ENCODE measurements around the gene LEMD3.

DNA sequence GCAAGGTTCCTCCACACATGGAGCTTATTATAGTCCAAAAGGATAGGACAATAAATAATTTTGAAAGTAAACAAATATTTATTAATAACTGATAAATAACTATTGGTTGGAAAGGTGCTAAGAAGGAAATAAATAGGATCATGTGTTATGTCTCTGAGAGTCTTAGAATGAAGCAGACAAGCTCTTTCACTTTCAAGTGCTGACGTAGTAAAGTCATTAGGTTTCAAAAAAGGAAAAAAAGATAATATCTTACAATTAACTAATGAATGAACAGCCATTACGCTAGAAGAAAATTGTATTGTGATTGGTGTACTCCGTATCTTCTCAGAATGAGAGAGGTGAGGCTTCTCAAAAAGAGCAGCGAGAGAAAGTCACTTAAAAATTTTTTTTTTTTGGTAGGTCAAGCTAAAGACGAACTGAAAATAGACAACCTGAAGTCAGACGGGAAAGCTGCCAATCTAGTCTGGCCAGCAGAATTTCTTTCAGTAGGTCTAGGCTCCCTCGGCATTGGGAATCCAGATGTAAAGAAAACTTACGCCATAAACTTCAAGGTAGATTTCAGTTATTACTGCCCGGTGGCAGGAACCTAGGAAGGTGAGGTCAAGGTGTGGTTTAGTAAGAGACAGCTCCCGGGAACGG lies 583 bp upstream of the LEMD3 start:
- TF ChIP-seq, protein P1, sequence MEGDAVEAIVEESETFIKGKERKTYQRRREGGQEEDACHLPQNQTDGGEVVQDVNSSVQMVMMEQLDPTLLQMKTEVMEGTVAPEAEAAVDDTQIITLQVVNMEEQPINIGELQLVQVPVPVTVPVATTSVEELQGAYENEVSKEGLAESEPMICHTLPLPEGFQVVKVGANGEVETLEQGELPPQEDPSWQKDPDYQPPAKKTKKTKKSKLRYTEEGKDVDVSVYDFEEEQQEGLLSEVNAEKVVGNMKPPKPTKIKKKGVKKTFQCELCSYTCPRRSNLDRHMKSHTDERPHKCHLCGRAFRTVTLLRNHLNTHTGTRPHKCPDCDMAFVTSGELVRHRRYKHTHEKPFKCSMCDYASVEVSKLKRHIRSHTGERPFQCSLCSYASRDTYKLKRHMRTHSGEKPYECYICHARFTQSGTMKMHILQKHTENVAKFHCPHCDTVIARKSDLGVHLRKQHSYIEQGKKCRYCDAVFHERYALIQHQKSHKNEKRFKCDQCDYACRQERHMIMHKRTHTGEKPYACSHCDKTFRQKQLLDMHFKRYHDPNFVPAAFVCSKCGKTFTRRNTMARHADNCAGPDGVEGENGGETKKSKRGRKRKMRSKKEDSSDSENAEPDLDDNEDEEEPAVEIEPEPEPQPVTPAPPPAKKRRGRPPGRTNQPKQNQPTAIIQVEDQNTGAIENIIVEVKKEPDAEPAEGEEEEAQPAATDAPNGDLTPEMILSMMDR (IDR thresholded peaks at IDR 0.05), result no peak
- TF ChIP-seq, protein P2, sequence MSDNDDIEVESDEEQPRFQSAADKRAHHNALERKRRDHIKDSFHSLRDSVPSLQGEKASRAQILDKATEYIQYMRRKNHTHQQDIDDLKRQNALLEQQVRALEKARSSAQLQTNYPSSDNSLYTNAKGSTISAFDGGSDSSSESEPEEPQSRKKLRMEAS (IDR thresholded peaks at IDR 0.05; ENCODE audit: low read depth), result no peak
- TF ChIP-seq, protein P3, sequence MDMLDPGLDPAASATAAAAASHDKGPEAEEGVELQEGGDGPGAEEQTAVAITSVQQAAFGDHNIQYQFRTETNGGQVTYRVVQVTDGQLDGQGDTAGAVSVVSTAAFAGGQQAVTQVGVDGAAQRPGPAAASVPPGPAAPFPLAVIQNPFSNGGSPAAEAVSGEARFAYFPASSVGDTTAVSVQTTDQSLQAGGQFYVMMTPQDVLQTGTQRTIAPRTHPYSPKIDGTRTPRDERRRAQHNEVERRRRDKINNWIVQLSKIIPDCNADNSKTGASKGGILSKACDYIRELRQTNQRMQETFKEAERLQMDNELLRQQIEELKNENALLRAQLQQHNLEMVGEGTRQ (IDR thresholded peaks at IDR 0.05; ENCODE audit: borderline replicate concordance, low read depth, low read length), result no peak
- TF ChIP-seq SIN3A (IDR thresholded peaks at IDR 0.05; ENCODE audit: borderline replicate concordance, low read depth, low read length) (no peak), NFIC (IDR thresholded peaks at IDR 0.05; ENCODE audit: borderline replicate concordance) (no peak), YY1 (IDR thresholded peaks at IDR 0.05; ENCODE audit: low read depth) (no peak), EZH2phosphoT487 (IDR thresholded peaks at IDR 0.05; ENCODE audit: borderline replicate concordance, low read depth) (no peak), FOXM1 (IDR thresholded peaks at IDR 0.05; ENCODE audit: low read depth) (no peak), POLR2AphosphoS5 (IDR thresholded peaks at IDR 0.05; ENCODE audit: low read depth, low read length) (no peak), GATA2 (CRISPR knock-in tag; IDR thresholded peaks at IDR 0.05) (no peak)
- TF ChIP-seq, protein P4, sequence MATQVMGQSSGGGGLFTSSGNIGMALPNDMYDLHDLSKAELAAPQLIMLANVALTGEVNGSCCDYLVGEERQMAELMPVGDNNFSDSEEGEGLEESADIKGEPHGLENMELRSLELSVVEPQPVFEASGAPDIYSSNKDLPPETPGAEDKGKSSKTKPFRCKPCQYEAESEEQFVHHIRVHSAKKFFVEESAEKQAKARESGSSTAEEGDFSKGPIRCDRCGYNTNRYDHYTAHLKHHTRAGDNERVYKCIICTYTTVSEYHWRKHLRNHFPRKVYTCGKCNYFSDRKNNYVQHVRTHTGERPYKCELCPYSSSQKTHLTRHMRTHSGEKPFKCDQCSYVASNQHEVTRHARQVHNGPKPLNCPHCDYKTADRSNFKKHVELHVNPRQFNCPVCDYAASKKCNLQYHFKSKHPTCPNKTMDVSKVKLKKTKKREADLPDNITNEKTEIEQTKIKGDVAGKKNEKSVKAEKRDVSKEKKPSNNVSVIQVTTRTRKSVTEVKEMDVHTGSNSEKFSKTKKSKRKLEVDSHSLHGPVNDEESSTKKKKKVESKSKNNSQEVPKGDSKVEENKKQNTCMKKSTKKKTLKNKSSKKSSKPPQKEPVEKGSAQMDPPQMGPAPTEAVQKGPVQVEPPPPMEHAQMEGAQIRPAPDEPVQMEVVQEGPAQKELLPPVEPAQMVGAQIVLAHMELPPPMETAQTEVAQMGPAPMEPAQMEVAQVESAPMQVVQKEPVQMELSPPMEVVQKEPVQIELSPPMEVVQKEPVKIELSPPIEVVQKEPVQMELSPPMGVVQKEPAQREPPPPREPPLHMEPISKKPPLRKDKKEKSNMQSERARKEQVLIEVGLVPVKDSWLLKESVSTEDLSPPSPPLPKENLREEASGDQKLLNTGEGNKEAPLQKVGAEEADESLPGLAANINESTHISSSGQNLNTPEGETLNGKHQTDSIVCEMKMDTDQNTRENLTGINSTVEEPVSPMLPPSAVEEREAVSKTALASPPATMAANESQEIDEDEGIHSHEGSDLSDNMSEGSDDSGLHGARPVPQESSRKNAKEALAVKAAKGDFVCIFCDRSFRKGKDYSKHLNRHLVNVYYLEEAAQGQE (IDR thresholded peaks at IDR 0.05; ENCODE audit: low read depth, low read length), result no peak

Data from SK-N-SH (cell line).